ENCODE data around the gene ADCK1. TPM values are rescaled to one million over a fixed set of nuclear protein-coding genes. Genes with fewer than 3 reads are reported as not detected.
A peak's percentile ranks its signal among the peaks of the same experiment; 100 is the strongest.
"Not testable (repeated sequence)": the region's sequence is repeated elsewhere in the genome, so short reads cannot be mapped to it uniquely, and the experiment has no call there.

The ADCK1 gene
- total and polyA plus RNA-seq, 4 donors = 6.1 to 19.7 (median 10.8) TPM

- no peaks in the 10 kb centered on the region for H3K27me3 ChIP-seq (ENCODE audit: control insufficient read depth, insufficient read depth, low read length)
- 78% methylated on average over 1 of the region's 3 CpGs for WGBS (ENCODE audit: insufficient coverage)
- H3K27ac ChIP-seq (ENCODE audit: low read depth, low read length) = no peak overlapping the region
- no peak for DNase-seq (ENCODE audit: low read depth in 4 of 6, low spot score in 6 of 6)
- H3K4me3 ChIP-seq (ENCODE audit: low read depth, low read length) = no peak overlapping the region
- no peaks in the 10 kb centered on the region for H3K9me3 ChIP-seq (ENCODE audit: control insufficient read depth, insufficient read depth, low read length)
- H3K36me3 ChIP-seq (ENCODE audit: control insufficient read depth, insufficient read depth, low read length) = peaks cover 10% of the 10 kb centered on the region
- peaks cover 17% of the 10 kb centered on the region for H3K4me1 ChIP-seq (ENCODE audit: control insufficient read depth, insufficient read depth, low read length)
Observed at GRCh38 chr14:77885367-77885766, 85.5 kb downstream of the ADCK1 start.

- Histone ChIP-seq H3K9me3 (ENCODE audit: control insufficient read depth, insufficient read depth, low read length) (no peaks in the 10 kb centered on the region), H3K27ac (ENCODE audit: low read depth, low read length) (no peak overlapping the region), H3K4me3 (ENCODE audit: low read depth, low read length) (no peak overlapping the region), H3K4me1 (ENCODE audit: control insufficient read depth, insufficient read depth, low read length) (peaks cover 17% of the 10 kb centered on the region), H3K27me3 (ENCODE audit: control insufficient read depth, insufficient read depth, low read length) (no peaks in the 10 kb centered on the region), H3K36me3 (ENCODE audit: control insufficient read depth, insufficient read depth, low read length) (peaks cover 10% of the 10 kb centered on the region)
- WGBS (ENCODE audit: insufficient coverage) = 88% methylated on average over 3 of the region's 3 CpGs
- no peak for DNase-seq (ENCODE audit: low read depth in 4 of 6, low spot score in 6 of 6)
Observed at GRCh38 chr14:77886010-77886409, 86.1 kb downstream of the ADCK1 start.

GRCh38 chr14:77888903-77889302, 89.0 kb downstream of the ADCK1 start:
- H3K27ac ChIP-seq (ENCODE audit: low read depth, low read length); H3K36me3 ChIP-seq (ENCODE audit: control insufficient read depth, insufficient read depth, low read length); H3K4me1 ChIP-seq (ENCODE audit: control insufficient read depth, insufficient read depth, low read length); H3K27me3 ChIP-seq (ENCODE audit: control insufficient read depth, insufficient read depth, low read length); H3K9me3 ChIP-seq (ENCODE audit: control insufficient read depth, insufficient read depth, low read length); DNase-seq (ENCODE audit: low read depth in 4 of 6, low spot score in 6 of 6); H3K4me3 ChIP-seq (ENCODE audit: low read depth, low read length): not testable (repeated sequence)
- WGBS (ENCODE audit: insufficient coverage) = 100% methylated on average over 1 of the region's 3 CpGs

DNA sequence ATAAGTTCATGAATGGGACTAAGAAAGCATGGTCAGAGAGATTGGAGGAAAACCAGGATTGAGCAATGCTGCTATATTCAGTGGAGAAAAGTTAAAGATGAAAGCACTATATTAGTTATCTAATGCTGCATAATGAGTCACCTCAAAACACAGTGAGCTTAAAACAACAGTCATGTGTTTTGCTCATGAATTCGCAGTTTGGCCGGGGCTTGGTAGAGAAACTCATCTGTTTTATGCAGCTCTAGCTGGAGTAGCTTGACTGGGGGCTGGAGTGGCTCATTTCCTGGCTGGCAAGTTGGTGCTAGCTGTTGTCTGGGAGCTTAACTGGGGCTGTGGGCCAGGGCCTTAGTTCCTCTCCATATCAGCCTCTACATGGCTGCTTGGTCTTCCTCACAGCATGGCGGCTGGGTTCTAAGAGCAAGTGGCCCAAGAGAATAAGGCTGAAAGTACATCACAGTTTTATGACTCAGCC, 90.1 kb downstream of the ADCK1 start:
- WGBS (ENCODE audit: insufficient coverage) = 100% methylated on average over 1 of the region's 3 CpGs
- DNase-seq (ENCODE audit: low read depth in 4 of 6, low spot score in 6 of 6) = no peak
- Histone ChIP-seq H3K4me1 (ENCODE audit: control insufficient read depth, insufficient read depth, low read length) (no peaks in the 10 kb centered on the region), H3K27me3 (ENCODE audit: control insufficient read depth, insufficient read depth, low read length) (no peaks in the 10 kb centered on the region), H3K9me3 (ENCODE audit: control insufficient read depth, insufficient read depth, low read length) (no peaks in the 10 kb centered on the region), H3K27ac (ENCODE audit: low read depth, low read length) (no peak overlapping the region), H3K36me3 (ENCODE audit: control insufficient read depth, insufficient read depth, low read length) (peaks cover 10% of the 10 kb centered on the region), H3K4me3 (ENCODE audit: low read depth, low read length) (no peak overlapping the region)

DNA sequence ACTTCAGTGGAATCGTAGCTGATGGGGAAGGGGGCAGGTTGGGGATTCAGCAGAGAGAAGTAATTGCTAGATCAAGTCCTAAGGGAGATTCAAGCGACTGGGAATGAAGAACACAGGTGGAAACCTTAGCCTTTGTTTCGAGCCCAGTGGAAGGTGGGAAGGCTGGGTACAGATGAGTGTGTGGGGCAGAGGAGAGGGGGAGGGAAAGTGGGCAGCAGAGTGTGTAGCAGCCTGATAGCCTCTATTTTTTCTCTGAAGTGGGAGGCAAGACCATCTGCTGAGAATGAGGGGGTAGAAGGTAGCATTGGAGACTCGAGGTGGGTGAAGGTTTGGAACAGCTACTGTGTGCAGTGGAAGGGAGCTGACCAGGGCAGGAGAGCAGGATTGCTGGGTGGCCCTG, 91.0 kb downstream of the ADCK1 start:
- H3K36me3 ChIP-seq (ENCODE audit: control insufficient read depth, insufficient read depth, low read length) = peaks cover 10% of the 10 kb centered on the region
- no peaks in the 10 kb centered on the region for H3K4me1 ChIP-seq (ENCODE audit: control insufficient read depth, insufficient read depth, low read length)
- no peak overlapping the region for H3K27ac ChIP-seq (ENCODE audit: low read depth, low read length)
- no peaks in the 10 kb centered on the region for H3K9me3 ChIP-seq (ENCODE audit: control insufficient read depth, insufficient read depth, low read length)
- 88% methylated on average over 4 of the region's 4 CpGs for WGBS (ENCODE audit: insufficient coverage)
- no peak for DNase-seq (ENCODE audit: low read depth in 4 of 6, low spot score in 6 of 6)
- no peak overlapping the region for H3K4me3 ChIP-seq (ENCODE audit: low read depth, low read length)
- H3K27me3 ChIP-seq (ENCODE audit: control insufficient read depth, insufficient read depth, low read length) = no peaks in the 10 kb centered on the region

DNA sequence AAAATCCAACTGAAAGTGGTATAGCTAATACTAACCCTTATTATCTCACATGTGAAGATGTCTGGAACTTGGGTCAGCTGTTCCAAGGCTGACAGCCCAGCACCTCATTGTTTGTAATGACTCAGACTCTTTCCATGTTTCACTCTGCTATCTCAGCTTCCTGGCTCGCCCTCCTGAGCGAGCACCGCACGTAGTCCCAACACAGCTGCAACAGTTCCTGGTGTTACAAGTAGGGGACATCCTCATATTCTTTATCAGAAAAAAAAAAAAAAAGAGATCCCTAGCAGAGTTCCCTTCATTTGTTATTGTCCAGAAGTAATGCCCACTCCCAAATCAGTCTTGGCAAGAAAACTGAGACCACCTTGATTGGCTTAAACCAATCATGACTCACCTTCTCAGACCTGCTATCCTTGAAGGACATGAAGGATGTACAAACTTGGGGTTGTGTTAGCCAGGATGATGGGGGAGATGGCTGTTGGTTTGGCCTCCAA, 92.5 kb downstream of the ADCK1 start:
- H3K36me3 ChIP-seq (ENCODE audit: control insufficient read depth, insufficient read depth, low read length) = peaks cover 3% of the 10 kb centered on the region
- WGBS (ENCODE audit: insufficient coverage) = 100% methylated on average over 1 of the region's 4 CpGs
- H3K4me3 ChIP-seq (ENCODE audit: low read depth, low read length) = no peak overlapping the region
- H3K27me3 ChIP-seq (ENCODE audit: control insufficient read depth, insufficient read depth, low read length) = peaks cover 2% of the 10 kb centered on the region
- DNase-seq (ENCODE audit: low read depth in 4 of 6, low spot score in 6 of 6) = no peak
- no peaks in the 10 kb centered on the region for H3K4me1 ChIP-seq (ENCODE audit: control insufficient read depth, insufficient read depth, low read length)
- no peak overlapping the region for H3K27ac ChIP-seq (ENCODE audit: low read depth, low read length)
- H3K9me3 ChIP-seq (ENCODE audit: control insufficient read depth, insufficient read depth, low read length) = no peaks in the 10 kb centered on the region

DNA sequence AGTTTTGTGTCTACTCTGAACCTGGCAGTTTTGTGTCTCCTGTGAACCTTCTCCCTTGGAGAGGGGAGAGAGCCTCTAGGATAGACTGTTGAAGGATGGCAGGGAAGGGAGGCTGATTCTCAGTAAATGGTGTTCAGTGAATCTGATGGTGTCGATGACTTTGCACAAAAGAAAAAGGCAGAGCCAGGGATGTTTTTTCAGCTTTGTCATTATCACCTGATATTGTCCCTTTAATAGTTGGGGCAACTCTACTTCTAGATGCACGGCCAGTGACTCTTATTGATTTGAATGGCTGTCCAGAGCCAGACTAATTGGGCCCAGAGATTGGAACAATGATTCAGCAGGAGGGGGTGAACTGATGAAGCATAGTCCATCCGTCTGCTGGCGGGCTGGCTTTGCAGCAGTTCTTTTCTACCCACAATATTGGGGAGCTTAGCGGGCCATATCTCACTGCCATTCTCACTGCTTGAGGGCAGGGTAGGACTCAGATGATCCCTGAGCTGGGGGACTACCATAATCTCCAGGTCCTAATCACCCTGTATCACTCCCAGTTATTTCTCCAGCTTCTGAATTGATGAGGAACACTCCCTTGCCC, 93.1 kb downstream of the ADCK1 start:
- Histone ChIP-seq H3K27ac (ENCODE audit: low read depth, low read length) (no peak overlapping the region), H3K4me3 (ENCODE audit: low read depth, low read length) (no peak overlapping the region), H3K9me3 (ENCODE audit: control insufficient read depth, insufficient read depth, low read length) (no peaks in the 10 kb centered on the region), H3K4me1 (ENCODE audit: control insufficient read depth, insufficient read depth, low read length) (no peaks in the 10 kb centered on the region), H3K27me3 (ENCODE audit: control insufficient read depth, insufficient read depth, low read length) (peaks cover 2% of the 10 kb centered on the region), H3K36me3 (ENCODE audit: control insufficient read depth, insufficient read depth, low read length) (peaks cover 2% of the 10 kb centered on the region)
- 94% methylated on average over 4 of the region's 5 CpGs for WGBS (ENCODE audit: insufficient coverage)
- DNase-seq (ENCODE audit: low read depth in 4 of 6, low spot score in 6 of 6) = no peak

GRCh38 chr14:77897374-77897773, 97.5 kb downstream of the ADCK1 start:
- peaks cover 2% of the 10 kb centered on the region for H3K4me1 ChIP-seq (ENCODE audit: control insufficient read depth, insufficient read depth, low read length)
- DNase-seq (ENCODE audit: low read depth in 4 of 6, low spot score in 6 of 6) = no peak
- H3K9me3 ChIP-seq (ENCODE audit: control insufficient read depth, insufficient read depth, low read length) = no peaks in the 10 kb centered on the region
- no peaks in the 10 kb centered on the region for H3K36me3 ChIP-seq (ENCODE audit: control insufficient read depth, insufficient read depth, low read length)
- H3K27me3 ChIP-seq (ENCODE audit: control insufficient read depth, insufficient read depth, low read length) = peaks cover 2% of the 10 kb centered on the region
- H3K4me3 ChIP-seq (ENCODE audit: low read depth, low read length) = no peak overlapping the region
- WGBS (ENCODE audit: insufficient coverage) = no CpG with 5 or more reads among the region's 2 CpGs
- no peak overlapping the region for H3K27ac ChIP-seq (ENCODE audit: low read depth, low read length)

- WGBS (ENCODE audit: insufficient coverage) = 27% methylated on average over 1 of the region's 1 CpG
- Histone ChIP-seq H3K36me3 (ENCODE audit: control insufficient read depth, insufficient read depth, low read length) (peaks cover 5% of the 10 kb centered on the region), H3K27ac (ENCODE audit: low read depth, low read length) (no peak overlapping the region), H3K4me1 (ENCODE audit: control insufficient read depth, insufficient read depth, low read length) (peaks cover 11% of the 10 kb centered on the region), H3K4me3 (ENCODE audit: low read depth, low read length) (no peak overlapping the region), H3K9me3 (ENCODE audit: control insufficient read depth, insufficient read depth, low read length) (peaks cover 3% of the 10 kb centered on the region), H3K27me3 (ENCODE audit: control insufficient read depth, insufficient read depth, low read length) (no peaks in the 10 kb centered on the region)
- DNase-seq (ENCODE audit: low read depth in 4 of 6, low spot score in 6 of 6) = peak in 2 of 6 donors; percentile 43 to 85
Observed at GRCh38 chr14:77902811-77903210, 102.9 kb downstream of the ADCK1 start.

- Histone ChIP-seq H3K9me3 (ENCODE audit: control insufficient read depth, insufficient read depth, low read length) (peaks cover 3% of the 10 kb centered on the region), H3K36me3 (ENCODE audit: control insufficient read depth, insufficient read depth, low read length) (peaks cover 7% of the 10 kb centered on the region), H3K27ac (ENCODE audit: low read depth, low read length) (no peak overlapping the region), H3K4me3 (ENCODE audit: low read depth, low read length) (no peak overlapping the region), H3K27me3 (ENCODE audit: control insufficient read depth, insufficient read depth, low read length) (no peaks in the 10 kb centered on the region), H3K4me1 (ENCODE audit: control insufficient read depth, insufficient read depth, low read length) (peaks cover 11% of the 10 kb centered on the region)
- peak in 2 of 6 donors; percentile 17 to 80 for DNase-seq (ENCODE audit: low read depth in 4 of 6, low spot score in 6 of 6)
- WGBS (ENCODE audit: insufficient coverage) = 39% methylated on average over 5 of the region's 6 CpGs
Observed at GRCh38 chr14:77903221-77903620, 103.3 kb downstream of the ADCK1 start.

All from spinal cord (tissue), 10 donors.